H1 (cell line): ENCODE measurements around the gene ZFAND3. TPM values are rescaled to one million over a fixed set of nuclear protein-coding genes. Genes with fewer than 3 reads are reported as not detected.

Experiments
- CEBPB ChIP-seq: IDR thresholded peaks from 2 replicates; pipeline ENCODE4 v1.6.1; 2012; ENCODE audit warnings: low read depth, low read length
- KDM5A ChIP-seq: fragments of 200-600 bp; IDR thresholded peaks from 2 replicates; pipeline ENCODE4 v1.7.1; 2012; ENCODE audit warnings: mild to moderate bottlenecking, low read length, inconsistent platforms, mixed read lengths
- RNF2 ChIP-seq: fragments of 200-900, 300-1000 bp; sonication (generic); IDR thresholded peaks from 2 replicates; pipeline ENCODE4 v1.7.1; 2016; ENCODE audit warnings: borderline replicate concordance, low read depth, mild to moderate bottlenecking, antibody characterized with exemption, low read length; ENCODE audit not compliant: poor library complexity, severe bottlenecking; ENCODE audit errors: missing control alignments
- polyA plus RNA-seq, 7 experiments: library from polyadenylated mRNA; depleted of rRNA in 3 of 7; stranded (reverse) in 5 of 7; unstranded in 2 of 7; fragments of >200 nt in 5 of 7; fragments of 200-250 nt in 2 of 7; gene quantifications; 1 replicate in 5 of 7; 2 replicates in 1 of 7; 4 replicates in 1 of 7; pipeline versions ENCODE4 v1.2.1 to v1.2.3, GENCODE V29; 2011 to 2013; ENCODE audit warnings: missing spikeins in 2 of 7, mixed read lengths in 2 of 7
- total RNA-seq: library from RNA; stranded (reverse); fragmentation: NEBNext Ultra II Directional; extraction: Animal tissue kit (Norgen Biotek cat#: 25700); gene quantifications from 2 replicates; pipeline ENCODE4 v1.2.1, GENCODE V29; 2021

ZFAND3 gene
- total and polyA plus RNA-seq, 2 of the 8 experiments (the other 6 are each of a cell fraction or from before 2014, with no cell fraction given) = 13.0 to 51.3 TPM

GRCh38 chr6:38170666-38171355 lies 351.3 kb downstream of the ZFAND3 start (continued):
- TF ChIP-seq RNF2 (no peak), CEBPB (no peak), KDM5A (no peak)
